ES-I3 (cell line): ENCODE data around the gene DRAP1.
"Not testable (repeated sequence)": the region's sequence is repeated elsewhere in the genome, so short reads cannot be mapped to it uniquely, and the experiment has no call there.

Source experiments
- H3K36me3 ChIP-seq: 2 replicates; pipeline ENCODE4 v1.6.1; 2013; ENCODE audit warnings: mild to moderate bottlenecking, low read length, control low read depth, moderate library complexity; ENCODE audit not compliant: insufficient read depth
- H3K4me1 ChIP-seq: 2 replicates; pipeline ENCODE4 v1.6.1; 2013; ENCODE audit warnings: mild to moderate bottlenecking, control low read depth, low read length; ENCODE audit not compliant: insufficient read depth
- H3K9ac ChIP-seq: 2 replicates; pipeline ENCODE4 v1.6.1; 2013; ENCODE audit warnings: low read depth, mild to moderate bottlenecking, low read length, moderate library complexity
- H3K9me3 ChIP-seq: 2 replicates; pipeline ENCODE4 v1.6.1; 2013; ENCODE audit warnings: mild to moderate bottlenecking, low read length, moderate library complexity; ENCODE audit not compliant: control insufficient read depth, insufficient read depth

Gene DRAP1

GRCh38 chr11:65883058-65883761 is 36.0 kb upstream of the DRAP1 start:
- Histone ChIP-seq H3K9ac (no peak overlapping the region), H3K9me3 (no peaks in the 10 kb centered on the region), H3K4me1 (peaks cover 6% of the 10 kb centered on the region), H3K36me3 (peaks cover 26% of the 10 kb centered on the region)

- Histone ChIP-seq H3K9me3 (no peaks in the 10 kb centered on the region), H3K9ac (no peak overlapping the region), H3K4me1 (peaks cover 6% of the 10 kb centered on the region), H3K36me3 (peaks cover 26% of the 10 kb centered on the region)
These were observed 35.2 kb upstream of the DRAP1 start for GRCh38 chr11:65883786-65884715.

GRCh38 chr11:65884716-65885092 is 34.5 kb upstream of the DRAP1 start:
- Histone ChIP-seq H3K4me1 (peaks cover 8% of the 10 kb centered on the region), H3K36me3 (peaks cover 26% of the 10 kb centered on the region), H3K9me3 (no peaks in the 10 kb centered on the region), H3K9ac (no peak overlapping the region)

GRCh38 chr11:65885231-65885630 is 34.0 kb upstream of the DRAP1 start:
- H3K9me3 ChIP-seq = no peaks in the 10 kb centered on the region

GRCh38 chr11:65885808-65886536 is 33.3 kb upstream of the DRAP1 start:
- Histone ChIP-seq H3K4me1 (peaks cover 12% of the 10 kb centered on the region), H3K9ac (no peak overlapping the region), H3K36me3 (peaks cover 26% of the 10 kb centered on the region), H3K9me3 (no peaks in the 10 kb centered on the region)

More at GRCh38 chr11:65885231-65885630, 34.0 kb upstream of the DRAP1 start:
- H3K4me1 ChIP-seq = peaks cover 12% of the 10 kb centered on the region
- peaks cover 26% of the 10 kb centered on the region for H3K36me3 ChIP-seq
- no peak overlapping the region for H3K9ac ChIP-seq

- peak overlapping the region; percentile 92 for H3K9ac ChIP-seq
- H3K36me3 ChIP-seq = peaks cover 26% of the 10 kb centered on the region
- peaks cover 12% of the 10 kb centered on the region for H3K4me1 ChIP-seq
- H3K9me3 ChIP-seq = no peaks in the 10 kb centered on the region
These were observed 32.2 kb upstream of the DRAP1 start for GRCh38 chr11:65886826-65887722.

- peaks cover 26% of the 10 kb centered on the region for H3K36me3 ChIP-seq
- peaks cover 12% of the 10 kb centered on the region for H3K4me1 ChIP-seq
- H3K9me3 ChIP-seq = no peaks in the 10 kb centered on the region
- peak overlapping the region; percentile 92 for H3K9ac ChIP-seq
These were observed 31.5 kb upstream of the DRAP1 start for GRCh38 chr11:65887723-65888162.

GRCh38 chr11:65888163-65888814 is 30.9 kb upstream of the DRAP1 start, which contains the start of gene FIBP:
TSS of gene FIBP (minus strand) at chr11:65888471. CDS start at chr11:65888418, 53 bp downstream.
- Histone ChIP-seq H3K9ac (peak within 1 kb of the TSS; percentile 92), H3K36me3 (peaks cover 26% of the 10 kb centered on the region), H3K9me3 (no peaks in the 10 kb centered on the region), H3K4me1 (peaks cover 12% of the 10 kb centered on the region)

- H3K9ac ChIP-seq = peak within 1 kb of the TSS; percentile 83
- H3K36me3 ChIP-seq = peaks cover 9% of the 10 kb centered on the region
- H3K9me3 ChIP-seq = no peaks in the 10 kb centered on the region
- H3K4me1 ChIP-seq = peaks cover 10% of the 10 kb centered on the region
These were observed 28.7 kb upstream of the DRAP1 start, which contains the start of gene CCDC85B for GRCh38 chr11:65890324-65891218. TSS of gene CCDC85B (plus strand) at chr11:65890673. CDS start at chr11:65890784, 111 bp downstream.

GRCh38 chr11:65891219-65892136 is 27.7 kb upstream of the DRAP1 start:
- Histone ChIP-seq H3K4me1 (peaks cover 10% of the 10 kb centered on the region), H3K9me3 (no peaks in the 10 kb centered on the region), H3K36me3 (peaks cover 7% of the 10 kb centered on the region), H3K9ac (peak overlapping the region; percentile 83)

GRCh38 chr11:65892137-65892540 is 27.1 kb upstream of the DRAP1 start:
- not testable (repeated sequence) for H3K4me1 ChIP-seq, H3K36me3 ChIP-seq, H3K9me3 ChIP-seq
- H3K9ac ChIP-seq = peak overlapping the region; percentile 83; the same call in 1 of the 2 replicates
